GM19238 (cell line): ENCODE results near the gene FUS.
"Not testable (repeated sequence)": the region's sequence is repeated elsewhere in the genome, so short reads cannot be mapped to it uniquely, and the experiment has no call there.

Source experiments
- DNase-seq: peaks from one replicate; pipeline ENCODE4 v3.0.0; 2011; ENCODE audit warnings: low spot score; ENCODE audit not compliant: insufficient read length

FUS gene

GRCh38 chr16:31179747-31180459 is at the start of gene FUS:
Gene FUS, plus strand, starts transcription at chr16:31180139. Its CDS starts 76 bp downstream, at chr16:31180215.
- peak; percentile 87 for DNase-seq

- DNase-seq = no peak
These were observed 49.5 kb upstream of the FUS start for GRCh38 chr16:31130336-31130891.

GRCh38 chr16:31130899-31131298 is 49.0 kb upstream of the FUS start:
- no peak for DNase-seq

- no peak for DNase-seq
These were observed 48.5 kb upstream of the FUS start for GRCh38 chr16:31131416-31131815.

GRCh38 chr16:31131841-31132271 is 48.1 kb upstream of the FUS start:
- DNase-seq = no peak

- no peak for DNase-seq
These were observed 47.5 kb upstream of the FUS start for GRCh38 chr16:31132303-31132979.

GRCh38 chr16:31133046-31133501 is 46.9 kb upstream of the FUS start:
- no peak for DNase-seq

GRCh38 chr16:31134091-31134571 is 45.8 kb upstream of the FUS start:
- DNase-seq = no peak

- DNase-seq = no peak
These were observed 45.1 kb upstream of the FUS start for GRCh38 chr16:31134625-31135534.

GRCh38 chr16:31135535-31136286 is 44.2 kb upstream of the FUS start, which contains the start of gene PRSS8:
Gene PRSS8, minus strand, starts transcription at chr16:31135727. Its CDS starts 229 bp downstream, at chr16:31135498.
- DNase-seq = no peak

GRCh38 chr16:31136287-31136662 is 43.7 kb upstream of the FUS start:
- no peak for DNase-seq

- DNase-seq = not testable (repeated sequence)
These were observed 43.0 kb upstream of the FUS start for GRCh38 chr16:31136822-31137499.

GRCh38 chr16:31138621-31139578 is 41.0 kb upstream of the FUS start:
- DNase-seq = no peak

GRCh38 chr16:31141071-31141469 is 38.9 kb upstream of the FUS start:
- not testable (repeated sequence) for DNase-seq

- DNase-seq = no peak
These were observed 38.3 kb upstream of the FUS start for GRCh38 chr16:31141489-31142108.

GRCh38 chr16:31142109-31143010 is 37.6 kb upstream of the FUS start:
- peak; percentile 99 for DNase-seq

- DNase-seq = no peak
These were observed 36.8 kb upstream of the FUS start for GRCh38 chr16:31143011-31143693.
